ENCODE results near the gene EXTL2.

- TF ChIP-seq CTCF (optimal IDR thresholded peaks at IDR 0.05 in 1 of 3, IDR thresholded peaks at IDR 0.05 in 1 of 3, conservative IDR thresholded peaks at IDR 0.05 in 1 of 3; ENCODE audit: extremely low read depth in 1 of 3, insufficient read depth in 2 of 3, low read length in 3 of 3) = no peak
- no peak for TF ChIP-seq EZH2 (IDR thresholded peaks at IDR 0.05; ENCODE audit: low read length)
Measured at GRCh38 chr1:100832694-100833428, 61.8 kb downstream of the EXTL2 start.
